ENCODE data around the gene GPAT3.
"Not testable (repeated sequence)": the region's sequence is repeated elsewhere in the genome, so short reads cannot be mapped to it uniquely, and the experiment has no call there.

The GPAT3 gene

DNA sequence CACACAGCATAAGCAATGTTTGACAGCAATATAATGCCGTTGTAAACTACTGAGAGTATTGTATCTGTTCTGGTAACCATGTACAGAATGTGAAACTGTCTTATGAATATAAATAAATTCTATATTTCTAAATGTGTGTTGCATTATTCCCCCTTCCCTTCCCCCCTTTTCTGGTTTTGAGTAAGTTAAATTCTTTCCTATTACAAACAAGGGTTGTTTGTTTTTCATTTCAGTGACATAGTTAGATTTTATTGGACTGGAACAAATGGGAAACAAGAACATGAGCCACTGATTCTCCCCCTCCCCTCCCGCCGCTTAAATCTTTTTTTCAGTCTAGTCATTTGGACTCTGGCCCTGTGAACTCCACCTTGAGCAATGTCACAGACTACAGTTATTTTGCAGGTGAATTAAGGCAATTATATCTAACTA is 69.8 kb downstream of the GPAT3 start:
- DNase-seq, result no peak

DNA sequence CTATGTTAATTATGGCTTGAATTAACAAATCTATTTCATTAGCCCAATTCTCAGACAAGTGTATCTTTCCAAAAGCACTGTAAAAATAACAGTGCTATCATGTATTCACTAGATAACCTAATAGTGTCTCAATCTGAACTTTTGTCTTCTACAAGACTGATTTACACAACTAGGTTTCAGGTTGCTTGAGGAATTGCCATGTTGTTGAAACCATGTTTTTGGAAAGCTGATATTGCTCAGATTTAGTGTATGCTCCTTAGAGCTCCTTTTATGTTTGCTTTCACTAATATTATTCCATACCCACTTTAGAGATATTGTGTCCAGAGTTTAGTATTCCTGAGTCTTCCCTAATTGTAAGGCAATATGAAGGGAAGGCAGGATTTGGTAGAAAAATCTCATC is 70.6 kb downstream of the GPAT3 start:
- no peak for DNase-seq

DNA sequence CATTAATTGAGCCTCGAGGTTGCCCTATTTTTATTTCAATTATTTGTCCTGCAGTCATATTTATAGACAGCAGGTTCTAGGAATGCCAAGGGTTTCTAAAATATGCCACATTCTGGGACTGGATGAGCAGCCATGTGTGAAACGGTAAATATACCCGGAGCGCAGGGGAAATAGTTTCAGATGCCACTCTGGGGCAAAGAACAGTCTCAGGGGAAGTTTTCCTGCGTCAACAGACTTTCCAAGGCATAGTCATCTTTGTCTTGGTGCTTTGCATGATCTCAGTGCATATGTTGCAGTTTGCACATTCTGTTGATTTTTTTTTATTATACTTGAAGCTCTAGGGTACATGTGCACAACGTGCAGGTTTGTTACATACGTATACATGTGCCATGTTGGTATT is 71.0 kb downstream of the GPAT3 start:
- DNase-seq, result no peak

DNA sequence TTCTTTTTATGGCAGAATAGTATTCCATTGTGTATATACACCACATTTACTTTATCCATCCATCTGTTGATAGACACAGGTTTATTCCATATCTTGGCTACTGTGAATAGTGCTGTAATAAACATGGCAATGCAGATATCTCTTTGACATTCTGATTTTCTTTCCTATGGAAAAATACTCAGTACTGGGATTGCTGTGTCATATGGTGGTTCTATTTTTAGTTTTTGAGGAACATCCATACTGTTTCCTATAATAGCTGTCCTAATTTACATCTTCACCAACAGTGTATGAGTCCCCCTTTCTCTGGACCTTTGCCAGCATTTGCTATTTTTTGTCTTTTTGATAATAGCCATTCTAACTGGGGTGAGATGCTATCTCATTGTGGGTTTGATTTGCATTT is 73.5 kb downstream of the GPAT3 start:
- no peak for DNase-seq

DNA sequence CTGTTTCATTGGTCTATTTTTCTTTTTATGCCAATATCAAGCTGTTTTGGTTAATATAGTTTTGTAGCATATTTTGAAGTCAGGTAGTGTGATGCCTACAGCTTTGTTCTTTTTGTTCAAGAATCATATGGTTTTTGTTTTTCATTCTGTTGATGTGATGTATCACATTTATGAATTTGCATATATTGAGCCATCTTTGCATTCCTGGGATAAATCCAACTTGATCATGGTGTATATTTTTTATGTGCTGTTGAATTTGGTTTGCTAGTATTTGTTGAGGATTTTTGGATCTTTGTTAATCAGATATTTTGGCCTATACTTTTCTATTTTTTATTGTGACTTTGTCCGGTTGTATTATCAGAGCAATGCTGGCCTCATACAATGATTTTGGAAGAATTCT is 74.8 kb downstream of the GPAT3 start:
- no peak for DNase-seq

DNA sequence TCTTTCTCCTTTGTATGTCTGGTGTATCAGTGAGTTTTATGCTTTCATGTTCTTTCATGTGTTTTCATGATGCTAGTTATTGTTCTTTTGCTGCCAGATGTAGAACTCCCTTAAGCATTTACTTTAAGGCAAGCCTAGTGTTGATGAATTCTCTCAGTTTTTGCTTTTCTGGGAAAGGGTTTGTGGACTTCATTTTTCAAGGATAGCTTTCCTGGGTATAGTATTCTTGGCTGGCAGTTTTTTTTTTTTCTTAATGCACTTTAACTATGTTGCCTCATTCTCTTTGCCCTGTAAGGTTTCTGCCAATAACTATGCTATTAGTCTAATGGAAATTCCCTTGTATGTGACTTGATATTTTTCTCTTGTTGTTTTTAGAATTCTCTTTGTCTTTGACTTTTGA is 77.1 kb downstream of the GPAT3 start:
- no peak for DNase-seq

DNA sequence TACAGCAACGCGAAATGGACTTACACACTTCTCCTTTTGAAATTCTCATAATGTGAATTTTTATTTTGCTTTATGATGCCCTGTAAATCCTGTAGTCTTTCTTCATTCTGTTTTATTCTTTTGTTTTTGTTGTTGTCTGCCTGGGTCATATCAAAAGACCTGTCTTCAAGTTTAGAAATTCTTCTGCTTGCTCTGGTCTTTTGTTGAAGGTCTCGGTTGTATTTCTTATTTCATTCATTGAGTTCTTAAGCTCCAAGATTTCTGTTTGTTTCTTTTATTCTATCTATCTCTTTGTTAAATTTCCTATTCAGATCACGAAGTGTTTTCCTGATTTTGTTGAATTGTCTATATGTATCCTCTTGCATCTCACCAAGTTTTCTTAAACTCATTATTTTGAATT is 78.1 kb downstream of the GPAT3 start:
- no peak for DNase-seq

DNA sequence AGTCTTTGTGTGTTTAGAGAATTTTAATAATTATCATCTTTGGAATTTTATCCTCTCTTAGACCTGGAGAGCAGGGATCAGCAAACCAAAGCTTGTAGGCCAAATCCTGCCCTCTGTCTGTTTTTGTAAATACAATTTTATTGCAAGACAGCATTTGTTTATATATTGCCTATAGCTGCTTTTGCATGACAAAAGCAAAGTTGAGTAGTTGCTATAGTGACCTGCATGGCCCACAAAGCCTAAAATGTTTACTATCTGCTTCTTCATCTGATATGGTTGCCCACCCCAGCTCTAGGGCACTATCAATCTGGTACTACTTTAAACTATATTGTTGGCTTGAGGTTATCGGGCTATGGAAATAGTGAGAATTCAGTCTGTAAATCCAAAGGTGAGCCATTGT is 80.3 kb downstream of the GPAT3 start:
- no peak for DNase-seq

DNA sequence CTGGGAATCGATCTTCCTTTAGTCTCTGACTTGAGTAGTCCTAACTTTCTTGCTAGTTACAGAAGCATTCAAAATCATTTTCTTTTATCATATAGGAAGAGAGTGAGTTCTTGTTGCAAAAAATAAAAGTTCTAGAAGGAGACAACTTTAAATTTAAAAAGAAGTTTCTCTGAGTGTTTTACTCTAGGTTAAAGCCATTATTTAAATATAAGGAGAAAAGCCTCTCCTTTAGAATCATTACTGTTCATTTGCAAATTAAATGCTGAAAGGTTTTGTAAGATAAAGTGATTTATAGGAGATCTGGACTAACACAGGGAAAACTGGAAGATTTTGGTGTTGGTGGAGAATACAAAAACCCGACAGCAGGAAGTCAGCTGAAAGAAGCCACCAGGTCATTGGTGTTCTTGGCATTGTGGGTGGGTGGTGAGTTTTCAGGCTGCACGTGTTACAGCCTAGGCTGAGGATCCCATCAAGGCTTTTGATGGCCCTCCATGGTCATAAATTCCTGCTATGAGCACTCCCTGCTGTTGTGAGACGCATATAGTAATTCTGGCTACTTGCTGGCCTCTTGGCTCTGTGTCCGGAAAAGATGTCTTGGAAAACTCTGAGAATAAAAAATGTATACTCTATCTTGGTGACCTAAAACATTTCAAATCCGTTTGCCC is 81.6 kb downstream of the GPAT3 start:
- DNase-seq, result no peak

DNA sequence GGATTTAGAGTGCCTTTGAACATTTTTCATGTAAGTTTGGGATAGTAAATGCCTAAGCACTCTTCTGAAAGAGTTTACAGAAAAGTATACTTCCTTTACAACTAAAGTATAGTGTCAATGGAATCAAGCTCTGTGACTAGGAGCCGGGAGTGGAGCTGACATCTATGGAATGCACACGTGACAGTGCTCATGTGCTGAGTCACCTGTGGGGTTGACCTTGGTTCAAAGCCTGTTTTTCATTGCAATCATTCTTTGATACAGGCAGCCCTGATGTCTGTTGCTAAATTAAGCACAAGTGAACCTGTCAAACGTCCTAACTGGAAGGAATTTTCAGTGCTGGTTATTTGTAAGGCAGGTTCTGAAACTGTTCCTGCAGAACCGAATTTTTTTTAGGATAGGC is 82.5 kb downstream of the GPAT3 start:
- no peak for DNase-seq

DNA sequence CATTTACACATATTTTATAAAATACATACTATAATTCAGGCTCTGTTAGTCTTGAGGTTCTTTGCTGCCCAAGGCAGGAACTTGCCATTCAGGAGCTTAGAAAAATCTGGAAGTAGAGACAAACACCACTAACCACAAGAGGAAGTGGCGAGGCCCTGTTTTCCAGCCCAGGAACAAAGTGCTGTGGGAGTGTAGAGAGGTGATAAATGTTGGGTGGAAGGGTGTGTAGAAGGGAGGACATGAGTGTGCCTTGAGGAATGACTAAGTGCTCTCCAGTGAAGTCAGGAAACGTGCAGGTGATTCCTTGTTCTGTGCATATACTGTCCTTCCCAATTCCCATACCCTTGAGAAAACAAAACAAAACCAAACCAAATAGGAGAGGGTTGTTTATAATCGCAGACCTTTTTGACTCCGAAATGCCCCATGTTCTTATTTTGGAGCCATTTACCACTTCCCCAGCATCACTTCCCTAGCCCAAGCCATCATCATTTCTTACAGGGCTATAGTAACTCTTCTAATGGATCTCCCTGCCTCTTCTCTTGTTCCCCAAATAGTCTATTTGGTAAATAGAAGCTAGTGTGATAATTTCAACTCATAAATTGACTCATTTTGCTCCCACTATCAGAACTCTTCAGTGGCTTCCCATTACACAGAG is 83.2 kb downstream of the GPAT3 start:
- no peak for DNase-seq

DNA sequence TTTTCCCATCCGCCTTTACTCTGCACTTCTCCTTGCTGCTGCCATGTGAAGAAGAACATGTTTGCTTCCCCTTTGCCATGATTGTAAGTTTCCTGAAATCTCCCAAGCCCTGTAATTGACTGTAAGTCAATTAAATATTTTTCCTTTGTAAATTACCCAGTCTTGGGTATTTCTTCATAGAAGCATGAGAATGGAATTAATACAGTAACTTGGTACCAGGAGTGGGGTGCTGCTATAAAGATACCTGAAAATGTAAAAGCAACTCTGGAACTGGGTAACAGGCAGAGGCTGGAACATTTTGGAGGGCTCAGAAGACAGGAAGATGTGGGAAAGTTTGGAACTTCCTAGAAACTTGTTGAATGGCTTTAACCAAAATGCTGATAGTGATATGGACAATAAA is 86.2 kb downstream of the GPAT3 start:
- not testable (repeated sequence) for DNase-seq

DNA sequence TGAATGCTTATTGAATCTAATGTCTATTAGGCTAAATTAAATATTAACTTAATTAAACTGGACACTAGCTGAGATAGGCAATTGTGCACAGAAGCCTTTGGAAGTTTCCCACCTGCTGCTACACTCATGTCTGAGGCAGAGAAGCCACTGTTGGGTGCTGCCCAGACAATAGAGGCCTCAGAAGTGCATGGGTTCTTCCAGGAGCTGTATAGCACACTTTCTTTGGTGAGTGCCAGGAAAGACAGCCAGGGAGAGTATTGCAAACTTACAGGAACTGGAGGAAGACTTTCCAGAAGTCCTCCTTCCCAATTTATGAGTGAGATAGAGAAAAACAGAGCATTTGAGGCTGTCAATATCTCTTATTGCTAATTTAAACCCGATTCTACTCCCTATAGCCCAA is 89.9 kb downstream of the GPAT3 start:
- DNase-seq, result no peak

DNA sequence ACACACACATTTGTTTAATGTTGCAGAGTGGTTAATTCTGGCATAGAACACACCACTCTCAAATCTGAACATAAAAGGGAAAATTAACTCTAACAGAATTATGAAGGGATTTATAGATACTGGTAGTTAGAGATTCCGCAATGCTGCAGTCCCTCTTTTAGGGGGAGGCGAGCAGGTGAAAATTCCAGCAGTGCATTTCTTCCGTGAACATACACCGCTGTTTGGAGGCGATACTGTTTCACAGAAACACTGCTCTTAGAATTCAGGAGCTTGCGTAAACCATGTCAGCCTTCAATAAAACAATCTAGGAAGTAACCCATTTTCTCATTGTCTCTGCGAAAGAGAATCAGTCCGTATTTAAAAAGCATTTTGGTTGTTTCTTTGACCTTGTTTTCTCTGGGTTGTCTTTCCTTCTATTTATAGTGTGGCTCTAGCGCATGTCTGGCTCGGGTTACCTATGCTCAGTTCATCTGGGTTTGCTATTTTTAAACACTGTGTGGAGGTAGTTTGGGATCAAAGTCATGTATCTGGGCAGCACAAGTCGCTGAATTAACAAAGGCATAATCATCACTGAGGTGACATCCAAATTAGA is 90.4 kb downstream of the GPAT3 start:
- DNase-seq, result no peak

DNA sequence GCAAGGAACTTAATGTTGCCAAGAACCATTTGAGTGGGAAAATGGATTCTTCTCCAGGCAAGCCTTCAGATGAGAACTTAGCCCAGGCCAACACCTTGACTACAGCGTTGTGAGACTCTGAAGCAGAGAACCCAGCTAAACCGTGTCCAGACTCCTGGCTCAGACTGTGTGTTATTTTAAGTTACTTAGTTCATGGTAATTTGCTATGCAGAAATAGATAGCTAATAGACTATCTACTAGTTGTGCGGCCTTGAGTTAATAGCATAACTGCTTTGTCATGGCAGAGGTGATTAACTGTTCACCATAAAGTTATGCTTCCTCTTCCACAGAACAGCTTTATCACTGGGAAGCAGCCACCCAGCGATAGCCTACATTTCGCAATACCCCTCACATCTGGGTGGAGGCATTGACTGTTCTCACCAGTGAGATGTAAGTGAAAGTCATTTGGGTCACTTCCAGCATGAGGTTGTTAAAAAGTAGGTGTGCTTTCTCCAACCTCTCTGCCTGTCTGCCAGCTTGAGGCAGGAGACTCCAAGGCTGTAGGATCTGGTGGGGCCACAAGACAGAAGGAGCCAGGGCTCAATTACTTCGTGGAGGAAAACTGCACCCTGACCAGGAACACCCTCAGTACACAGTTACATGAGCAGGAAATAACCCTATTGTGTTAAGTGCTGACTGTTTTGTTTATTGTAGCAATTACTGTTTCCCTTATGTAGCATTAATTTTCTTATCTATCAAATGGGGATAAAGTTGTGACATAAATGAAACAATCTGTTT is 94.2 kb downstream of the GPAT3 start:
- DNase-seq, result no peak

DNA sequence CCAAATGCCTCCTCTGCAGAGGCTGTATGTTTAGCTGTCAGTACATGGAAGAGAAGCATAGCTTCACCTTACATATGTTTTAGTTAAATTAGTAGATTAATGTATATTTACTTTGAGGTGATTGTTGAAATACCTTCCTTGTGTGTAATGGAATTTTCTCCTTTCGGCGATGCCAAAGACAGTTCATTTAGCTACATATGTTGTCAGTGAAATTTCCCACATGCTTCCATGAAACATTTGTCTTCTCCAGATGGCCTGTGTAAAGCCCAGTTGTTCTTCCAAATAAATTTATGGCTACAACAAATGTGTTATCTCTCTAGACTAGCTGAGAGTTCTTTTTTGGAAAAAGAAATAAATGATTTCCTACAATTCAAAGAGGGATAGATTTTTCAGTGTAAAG is 95.2 kb downstream of the GPAT3 start:
- DNase-seq, result no peak

DNA sequence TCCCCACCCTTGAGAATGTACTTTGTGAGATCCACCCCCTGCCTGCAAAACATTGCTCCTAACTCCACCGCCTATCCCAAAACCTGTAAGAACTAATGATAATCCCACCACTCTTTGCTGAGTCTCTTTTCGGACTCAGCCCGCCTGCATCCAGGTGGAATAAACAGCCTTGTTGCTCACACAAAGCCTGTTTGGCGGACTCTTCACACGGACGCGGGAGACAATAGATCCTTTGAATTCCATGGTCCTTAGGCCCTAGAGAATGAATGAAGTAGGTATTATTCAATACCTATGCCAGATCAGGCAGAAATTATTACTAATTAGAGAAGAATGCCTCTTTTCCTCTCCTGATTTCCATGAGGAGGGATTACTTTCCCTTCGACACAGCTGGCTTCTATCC is 101.0 kb downstream of the GPAT3 start:
- no peak for DNase-seq

DNA sequence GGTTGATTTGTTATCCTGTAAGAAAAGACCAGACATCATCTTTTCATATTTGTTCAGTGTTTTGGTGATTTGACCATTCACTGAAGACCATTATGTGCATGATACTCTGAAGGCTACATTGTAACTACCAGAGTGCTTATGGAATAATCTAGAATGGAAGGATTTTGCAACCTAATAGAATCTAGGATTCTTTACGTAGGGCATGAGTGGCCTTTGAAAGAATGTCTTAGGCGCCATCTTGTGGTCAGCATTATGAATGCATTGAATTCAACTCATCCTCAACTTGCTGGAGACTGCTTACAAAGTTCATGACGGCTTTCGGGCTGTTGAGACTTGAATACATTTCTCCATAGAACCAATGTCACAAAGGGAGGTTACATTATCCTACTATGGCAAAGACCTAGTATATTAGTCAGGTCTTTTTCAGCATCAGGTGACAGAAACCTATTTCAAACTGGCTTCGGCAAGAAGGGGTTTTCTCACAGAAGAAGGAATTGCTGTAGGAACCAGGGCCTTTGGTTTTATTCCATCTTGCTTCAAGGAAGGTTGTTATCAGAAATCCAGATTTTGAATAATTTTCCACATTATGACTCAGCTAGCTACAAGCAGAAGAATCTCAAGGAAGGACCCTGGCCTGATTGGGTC is 104.1 kb downstream of the GPAT3 start:
- peak; percentile 35 for DNase-seq

DNA sequence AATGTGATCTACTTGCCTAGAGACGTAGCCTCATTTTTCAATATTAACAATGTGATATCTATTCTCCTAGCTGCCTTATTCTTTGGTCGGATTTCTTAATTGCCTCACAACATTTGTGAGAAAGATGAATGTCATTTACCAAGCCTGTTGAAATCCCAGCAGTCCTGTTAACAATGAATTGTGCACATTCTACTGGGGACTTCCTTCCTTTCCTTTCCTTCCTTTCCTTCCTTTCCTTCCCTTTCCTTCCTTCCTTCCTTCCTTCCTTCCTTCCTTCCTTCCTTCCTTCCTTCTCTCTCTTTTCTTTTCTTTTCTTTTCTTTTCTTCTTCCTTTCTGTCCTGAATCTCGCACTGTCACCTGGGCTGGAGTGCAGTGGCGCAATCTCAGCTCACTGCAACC is 107.1 kb downstream of the GPAT3 start:
- no peak for DNase-seq

DNA sequence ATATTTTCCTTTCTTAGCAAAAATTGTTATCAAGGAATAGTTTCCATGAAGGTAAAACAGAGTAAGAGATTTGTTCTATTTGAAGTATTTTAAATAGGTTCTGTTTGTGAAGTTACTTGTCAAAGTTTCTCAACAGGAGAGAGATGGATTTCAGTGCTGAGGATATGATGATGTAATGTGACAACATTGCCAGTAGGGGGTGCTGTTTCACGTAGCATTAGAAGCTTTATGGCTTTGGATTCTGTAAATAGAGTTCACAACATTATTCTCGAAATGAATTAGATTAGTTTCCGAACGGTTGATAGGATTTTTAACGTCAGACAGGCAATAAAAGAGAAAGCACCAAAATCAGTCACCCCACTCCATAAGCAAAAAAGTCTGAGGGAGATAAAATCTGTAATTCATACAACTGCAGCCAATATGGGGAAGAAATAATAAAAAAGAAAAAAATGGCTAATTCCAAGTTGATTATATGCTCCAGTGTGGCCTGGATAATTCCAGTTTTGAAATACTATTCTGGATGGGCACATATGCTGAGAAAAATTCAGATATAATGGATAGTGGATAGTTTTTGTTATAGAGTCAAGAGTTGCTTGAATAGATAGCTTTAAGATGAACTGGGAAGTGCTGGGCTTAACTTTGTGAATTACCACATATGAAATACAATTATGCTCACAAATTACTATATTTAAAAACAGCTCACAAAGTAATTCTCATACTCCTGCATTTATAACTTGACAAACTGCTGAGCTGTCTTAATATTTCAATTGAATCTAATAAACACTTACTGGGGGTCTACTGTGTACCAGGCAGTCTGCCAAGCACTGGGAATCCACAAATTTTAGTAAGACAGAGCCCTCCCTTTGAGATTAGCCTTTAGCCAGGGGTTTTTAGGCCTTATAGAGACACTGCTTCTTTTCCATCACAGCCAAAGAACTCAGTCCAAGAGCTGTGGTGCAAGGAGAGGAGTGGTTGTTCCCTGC is 109.1 kb downstream of the GPAT3 start:
- DNase-seq, result no peak

DNA sequence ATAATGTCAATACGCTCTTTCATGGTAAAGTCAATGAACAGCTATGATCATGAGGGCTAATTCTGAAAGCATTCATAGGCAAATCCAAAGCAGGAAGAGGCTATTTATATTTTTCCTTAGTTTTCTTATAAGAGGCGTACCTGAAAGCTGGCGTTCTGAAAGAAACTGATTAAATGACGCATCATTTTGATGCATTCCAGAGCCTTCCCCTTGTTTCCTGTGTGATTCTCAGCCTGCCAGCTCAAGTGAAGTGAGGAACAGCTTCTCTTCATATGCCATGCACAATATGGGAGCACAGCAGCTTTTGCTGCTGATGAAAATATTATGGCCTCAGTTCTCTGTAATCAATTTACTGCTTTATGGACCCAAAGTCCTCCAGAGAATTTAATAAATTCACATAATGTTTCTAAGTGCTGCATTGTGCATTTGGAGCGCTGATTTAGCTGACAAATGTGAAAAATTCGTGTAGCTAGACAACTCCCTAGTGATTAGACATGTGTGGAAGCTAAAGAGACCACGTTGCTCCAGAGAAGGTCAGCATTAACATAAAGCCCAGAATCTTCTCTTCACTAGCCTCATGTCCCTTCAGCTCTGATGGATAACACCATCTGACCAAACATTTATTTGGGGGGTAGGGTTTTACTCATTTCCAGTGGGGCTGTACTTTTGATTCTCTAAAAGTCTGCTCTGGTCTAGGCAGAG is 110.8 kb downstream of the GPAT3 start:
- no peak for DNase-seq

Data from activated CD4-positive, alpha-beta T cell treated with anti-CD3 and anti-CD28 coated beads, Interleukin-2, amount 50 U/mL, for 1 hour (primary cell).